UCSD-AML1 (cell line): ENCODE results near the gene PIGV.

Experiments used
- DNase-seq: peaks from one replicate; lab custom pipeline; 2025; ENCODE audit not compliant: unreplicated experiment; lab: John Stamatoyannopoulos, UW

The PIGV gene

GRCh38 chr1:26772687-26773086 lies 15.1 kb upstream of the PIGV start:
- DNase-seq: no peak

- no peak for DNase-seq
Measured at GRCh38 chr1:26774462-26774861, 13.3 kb upstream of the PIGV start.

GRCh38 chr1:26775666-26776065 lies 12.1 kb upstream of the PIGV start:
- no peak for DNase-seq

GRCh38 chr1:26779098-26779668 lies 8.6 kb upstream of the PIGV start:
- DNase-seq: no peak

GRCh38 chr1:26780344-26780957 lies 7.3 kb upstream of the PIGV start:
- no peak for DNase-seq

GRCh38 chr1:26781206-26781825 lies 6.4 kb upstream of the PIGV start:
- no peak for DNase-seq

- DNase-seq: no peak
Measured at GRCh38 chr1:26782521-26783212, 5.1 kb upstream of the PIGV start.

GRCh38 chr1:26783646-26784022 lies 4.1 kb upstream of the PIGV start:
- DNase-seq: no peak

GRCh38 chr1:26784023-26784871 lies 3.5 kb upstream of the PIGV start:
- peak; percentile 39 for DNase-seq

GRCh38 chr1:26784886-26785285 lies 2.9 kb upstream of the PIGV start:
- DNase-seq: no peak

- DNase-seq: peak; percentile 37
Measured at GRCh38 chr1:26785611-26786436, 1.9 kb upstream of the PIGV start.

GRCh38 chr1:26786437-26787380 lies 1.0 kb upstream of the PIGV start:
- peak; percentile 79 for DNase-seq

- no peak for DNase-seq
Measured at GRCh38 chr1:26787381-26787705, 407 bp upstream of the PIGV start.

- no peak for DNase-seq
Measured at GRCh38 chr1:26788515-26788785, 700 bp downstream of the PIGV start.

GRCh38 chr1:26788836-26789611 lies 1.3 kb downstream of the PIGV start:
- DNase-seq: peak; percentile 74

GRCh38 chr1:26789612-26789865 lies 1.8 kb downstream of the PIGV start:
- DNase-seq: no peak

GRCh38 chr1:26789931-26790330 lies 2.2 kb downstream of the PIGV start:
- DNase-seq: no peak

- DNase-seq: no peak
Measured at GRCh38 chr1:26790551-26790953, 2.8 kb downstream of the PIGV start.

GRCh38 chr1:26791148-26791547 lies 3.4 kb downstream of the PIGV start:
- no peak for DNase-seq
